GM12801 (cell line): ENCODE results near the gene MMP24.

Experiments used
- TF ChIP-seq, protein P1 (sequence below): IDR thresholded peaks from one replicate; pipeline ENCODE4 v1.5.1; 2011; ENCODE audit warnings: control low read depth; ENCODE audit not compliant: insufficient read length; ENCODE audit errors: extremely low read depth

The MMP24 gene

DNA sequence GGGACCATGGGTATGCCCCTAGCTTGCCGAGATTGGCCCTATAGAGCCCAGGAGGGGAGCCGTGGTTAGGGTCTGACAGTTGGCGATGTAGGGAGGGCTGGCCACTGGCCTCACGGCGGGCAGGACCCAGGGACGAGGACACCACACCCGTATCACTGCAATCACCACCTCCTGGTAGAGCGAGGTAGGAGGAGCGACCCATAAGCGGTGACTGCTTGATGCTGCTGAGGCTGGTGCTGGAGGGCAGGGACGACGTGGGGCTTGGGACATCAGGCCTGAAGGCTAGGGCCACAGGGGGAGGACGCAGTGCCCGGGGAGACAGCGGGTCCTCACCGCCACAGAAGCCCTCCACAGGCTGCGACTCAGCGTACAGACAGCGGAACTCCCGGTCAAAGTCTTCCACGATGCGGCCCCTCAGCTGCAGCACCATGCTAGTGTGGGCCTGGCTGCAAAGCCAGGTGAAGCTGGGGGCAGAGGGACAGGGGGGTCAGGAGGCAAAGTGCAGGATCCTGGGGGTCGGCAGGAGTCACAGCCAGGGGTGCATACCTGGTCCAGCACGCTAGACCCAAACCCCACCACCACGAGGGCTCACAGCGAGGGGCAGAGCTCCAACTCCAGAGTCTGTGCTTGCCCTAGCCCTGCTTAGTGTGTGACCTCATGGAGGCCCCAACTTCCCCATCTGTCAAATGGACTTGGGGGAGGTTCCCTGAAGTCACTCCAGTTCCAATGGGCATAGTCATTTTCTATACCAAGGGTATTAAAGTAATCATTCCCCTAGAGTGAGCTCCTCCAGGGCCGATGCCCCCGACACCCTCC is 61.2 kb downstream of the MMP24 start:
- TF ChIP-seq, protein P1, sequence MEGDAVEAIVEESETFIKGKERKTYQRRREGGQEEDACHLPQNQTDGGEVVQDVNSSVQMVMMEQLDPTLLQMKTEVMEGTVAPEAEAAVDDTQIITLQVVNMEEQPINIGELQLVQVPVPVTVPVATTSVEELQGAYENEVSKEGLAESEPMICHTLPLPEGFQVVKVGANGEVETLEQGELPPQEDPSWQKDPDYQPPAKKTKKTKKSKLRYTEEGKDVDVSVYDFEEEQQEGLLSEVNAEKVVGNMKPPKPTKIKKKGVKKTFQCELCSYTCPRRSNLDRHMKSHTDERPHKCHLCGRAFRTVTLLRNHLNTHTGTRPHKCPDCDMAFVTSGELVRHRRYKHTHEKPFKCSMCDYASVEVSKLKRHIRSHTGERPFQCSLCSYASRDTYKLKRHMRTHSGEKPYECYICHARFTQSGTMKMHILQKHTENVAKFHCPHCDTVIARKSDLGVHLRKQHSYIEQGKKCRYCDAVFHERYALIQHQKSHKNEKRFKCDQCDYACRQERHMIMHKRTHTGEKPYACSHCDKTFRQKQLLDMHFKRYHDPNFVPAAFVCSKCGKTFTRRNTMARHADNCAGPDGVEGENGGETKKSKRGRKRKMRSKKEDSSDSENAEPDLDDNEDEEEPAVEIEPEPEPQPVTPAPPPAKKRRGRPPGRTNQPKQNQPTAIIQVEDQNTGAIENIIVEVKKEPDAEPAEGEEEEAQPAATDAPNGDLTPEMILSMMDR = no peak

DNA sequence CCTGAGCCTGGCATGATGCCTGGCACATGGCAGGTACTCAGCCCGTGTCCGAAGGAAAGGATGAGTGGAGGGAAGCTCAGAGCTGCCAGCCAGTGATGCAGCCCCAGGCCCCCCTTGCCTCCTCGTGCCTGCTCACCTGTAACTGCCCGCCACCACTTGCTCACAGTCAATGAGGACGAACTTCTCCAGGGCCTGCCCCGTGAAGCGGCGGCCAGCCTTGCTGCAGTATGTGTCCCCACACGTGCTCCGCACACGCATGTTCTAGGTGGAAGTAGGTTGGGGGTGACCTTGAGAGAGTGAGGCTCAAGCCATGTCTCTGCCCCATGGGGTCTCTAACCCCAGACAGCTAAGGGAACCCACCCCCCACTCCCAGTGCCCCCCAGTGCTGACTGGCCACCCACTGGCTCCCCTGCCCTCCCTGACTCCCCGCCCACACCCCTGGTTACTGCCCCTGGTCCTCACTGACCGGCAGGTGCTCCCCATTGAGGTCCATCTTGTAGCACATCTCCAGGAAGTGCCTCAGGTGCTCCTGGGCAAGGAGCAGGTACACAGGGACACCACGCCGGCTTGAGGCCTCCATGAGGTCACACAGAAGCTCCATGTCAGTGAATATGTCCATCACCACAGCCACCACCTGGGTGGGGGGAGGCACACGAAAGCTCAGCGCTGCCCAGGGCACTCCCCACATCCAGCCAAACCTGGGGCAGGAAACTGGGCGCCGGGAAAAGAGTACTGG is 62.0 kb downstream of the MMP24 start:
- TF ChIP-seq, protein P1 = no peak

DNA sequence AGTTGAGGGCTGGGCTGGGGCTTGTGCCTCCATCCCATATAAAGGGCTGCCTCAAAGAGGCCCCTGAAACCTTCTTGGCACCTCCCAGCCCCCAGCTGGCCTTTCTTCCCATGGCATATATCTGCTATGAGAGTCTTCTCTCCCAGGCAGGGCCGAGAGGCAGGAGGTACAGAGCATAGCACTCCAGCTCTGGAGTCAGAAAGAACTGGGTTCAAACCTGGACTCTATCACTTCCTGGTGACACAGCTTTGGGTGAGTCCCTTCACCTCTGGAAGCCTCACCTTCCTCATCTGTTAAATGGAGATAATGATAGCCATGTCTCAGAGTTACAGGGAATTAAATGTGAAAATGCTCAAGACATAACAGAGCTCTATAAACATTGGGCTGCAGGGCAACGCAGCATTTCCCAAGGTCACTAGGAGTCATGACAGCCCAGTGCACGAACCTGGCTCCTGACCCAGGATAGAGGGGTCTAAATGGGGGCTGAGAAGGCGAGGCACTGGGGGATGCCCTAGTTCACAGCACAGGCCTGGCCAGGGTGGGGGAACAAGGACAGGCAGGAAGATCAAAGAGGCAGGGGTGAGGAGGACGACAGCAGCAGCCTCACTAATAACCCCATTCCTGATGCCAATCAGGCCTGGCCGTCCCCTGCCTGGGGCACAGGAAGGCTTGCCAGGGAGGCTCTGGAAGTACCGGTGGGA is 63.8 kb downstream of the MMP24 start:
- TF ChIP-seq, protein P1 = no peak

DNA sequence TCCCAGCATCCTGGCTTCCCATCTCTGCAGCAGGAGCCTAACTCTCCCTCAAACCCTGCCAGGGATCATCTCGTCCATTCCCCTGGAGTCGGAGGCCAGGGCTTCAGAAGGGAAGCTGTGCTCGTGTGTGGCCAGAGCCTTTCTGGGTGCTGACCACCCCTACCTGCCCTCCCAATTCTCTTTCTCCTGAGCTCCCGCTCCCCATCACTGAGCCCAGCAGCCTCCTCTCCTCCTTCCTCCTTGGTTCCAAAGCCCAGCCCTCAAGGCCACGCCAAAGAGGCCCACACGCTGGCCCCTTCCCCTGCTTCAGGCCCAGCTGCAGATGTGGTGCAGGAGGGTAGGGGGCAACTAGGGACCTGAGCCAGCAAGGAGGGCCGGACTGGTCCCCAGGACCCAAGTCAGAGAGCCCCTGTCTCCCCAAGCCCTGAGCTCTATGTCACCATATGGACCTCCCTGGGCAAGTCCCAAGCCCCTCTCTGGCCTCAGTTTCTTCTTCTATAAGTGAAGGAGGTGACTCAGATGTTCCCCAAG is 64.5 kb downstream of the MMP24 start:
- TF ChIP-seq, protein P1 = no peak

DNA sequence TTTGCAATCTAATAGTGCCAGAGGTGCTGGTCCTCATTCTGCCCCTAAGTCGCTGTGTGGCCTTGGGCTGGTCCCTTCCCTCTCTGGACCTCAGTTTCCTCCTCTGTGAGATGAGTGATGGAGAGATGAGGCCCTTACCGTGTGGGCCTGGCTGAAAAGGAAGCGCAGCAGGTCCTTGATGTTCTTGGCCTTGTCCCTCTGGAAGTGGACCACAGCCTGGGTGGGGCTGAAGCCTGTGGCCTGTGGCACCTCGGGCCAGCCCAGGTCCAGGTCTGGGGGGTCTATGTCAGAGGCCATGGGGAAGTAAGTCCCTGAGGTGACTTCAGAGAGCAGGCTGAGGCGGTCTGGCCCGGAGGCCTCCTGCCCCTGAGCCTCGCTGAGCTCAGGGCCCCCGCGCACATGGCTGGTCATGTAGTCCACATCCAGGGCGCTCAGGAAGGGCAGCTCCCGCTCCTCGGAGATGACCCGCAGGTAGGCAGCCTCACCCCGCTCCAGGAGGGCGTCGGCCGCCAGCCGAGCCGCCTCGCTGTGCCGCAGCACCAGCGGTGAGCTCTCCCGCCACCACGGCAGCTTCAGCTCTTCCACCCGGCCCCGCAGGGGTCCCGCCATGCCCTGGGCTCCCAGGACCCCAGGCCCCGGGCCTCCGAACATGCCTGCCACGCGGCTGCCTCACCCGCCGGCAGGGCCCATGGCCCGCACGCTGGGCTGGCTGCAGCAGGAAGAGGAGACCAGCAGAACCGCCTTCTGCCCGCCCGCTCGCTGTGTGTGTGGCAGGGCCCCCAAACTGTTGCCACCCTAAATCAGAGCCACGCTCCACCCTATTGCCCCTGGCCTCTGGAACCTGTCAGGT is 65.4 kb downstream of the MMP24 start, which contains the start of gene FAM83C:
FAM83C (minus strand) TSS at position 772 of the 850 bp plus-strand sequence; CDS start at position 651, 121 bp downstream.
- TF ChIP-seq, protein P1 = no peak

DNA sequence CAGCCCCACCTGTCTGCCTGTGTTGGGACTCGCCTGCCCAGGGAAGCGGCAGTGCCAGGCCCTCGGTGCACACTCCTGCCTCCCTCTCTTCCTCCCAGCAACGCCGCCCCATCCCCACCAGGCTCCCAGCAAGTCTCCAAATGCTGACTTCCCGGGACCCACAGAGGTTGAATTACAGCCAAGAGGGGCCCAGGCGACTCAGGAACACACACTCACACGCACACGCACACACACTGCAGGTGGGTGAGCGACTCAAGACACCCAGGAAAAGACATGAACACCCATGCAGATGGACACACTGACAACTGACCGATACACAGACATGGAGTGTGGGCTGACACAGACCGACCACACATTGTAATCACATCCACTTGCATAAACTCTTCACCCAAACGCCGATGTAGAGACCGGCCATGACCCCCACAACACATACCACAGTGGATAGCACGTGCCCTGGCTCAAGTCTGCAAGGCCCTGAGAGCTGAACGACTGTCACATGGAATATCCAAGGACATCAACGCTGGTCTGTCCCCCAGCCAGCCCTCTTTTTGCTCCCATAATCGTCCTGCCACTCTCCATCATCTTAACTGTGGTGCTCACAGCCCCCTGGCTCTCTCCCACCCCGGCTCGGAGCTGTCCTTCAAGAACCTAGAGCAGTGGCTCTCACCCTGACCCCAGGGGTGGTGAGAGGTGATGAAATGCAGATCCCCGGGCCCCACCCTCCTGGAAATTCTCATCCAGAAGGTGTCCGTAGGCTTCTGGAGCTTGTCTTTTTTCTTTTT is 66.2 kb downstream of the MMP24 start:
- TF ChIP-seq, protein P1 = no peak
